Activated T-cell treated with anti-CD3 and anti-CD28 coated beads for 4 hours (primary cell): ENCODE results near the gene CYB561A3.
"Not testable (repeated sequence)": the region's sequence is repeated elsewhere in the genome, so short reads cannot be mapped to it uniquely, and the experiment has no call there.

Experiments used
- DNase-seq: peaks from one replicate; pipeline ENCODE4 v3.0.0-alpha.2; 2020

Gene CYB561A3, protein sequence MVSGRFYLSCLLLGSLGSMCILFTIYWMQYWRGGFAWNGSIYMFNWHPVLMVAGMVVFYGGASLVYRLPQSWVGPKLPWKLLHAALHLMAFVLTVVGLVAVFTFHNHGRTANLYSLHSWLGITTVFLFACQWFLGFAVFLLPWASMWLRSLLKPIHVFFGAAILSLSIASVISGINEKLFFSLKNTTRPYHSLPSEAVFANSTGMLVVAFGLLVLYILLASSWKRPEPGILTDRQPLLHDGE

DNA sequence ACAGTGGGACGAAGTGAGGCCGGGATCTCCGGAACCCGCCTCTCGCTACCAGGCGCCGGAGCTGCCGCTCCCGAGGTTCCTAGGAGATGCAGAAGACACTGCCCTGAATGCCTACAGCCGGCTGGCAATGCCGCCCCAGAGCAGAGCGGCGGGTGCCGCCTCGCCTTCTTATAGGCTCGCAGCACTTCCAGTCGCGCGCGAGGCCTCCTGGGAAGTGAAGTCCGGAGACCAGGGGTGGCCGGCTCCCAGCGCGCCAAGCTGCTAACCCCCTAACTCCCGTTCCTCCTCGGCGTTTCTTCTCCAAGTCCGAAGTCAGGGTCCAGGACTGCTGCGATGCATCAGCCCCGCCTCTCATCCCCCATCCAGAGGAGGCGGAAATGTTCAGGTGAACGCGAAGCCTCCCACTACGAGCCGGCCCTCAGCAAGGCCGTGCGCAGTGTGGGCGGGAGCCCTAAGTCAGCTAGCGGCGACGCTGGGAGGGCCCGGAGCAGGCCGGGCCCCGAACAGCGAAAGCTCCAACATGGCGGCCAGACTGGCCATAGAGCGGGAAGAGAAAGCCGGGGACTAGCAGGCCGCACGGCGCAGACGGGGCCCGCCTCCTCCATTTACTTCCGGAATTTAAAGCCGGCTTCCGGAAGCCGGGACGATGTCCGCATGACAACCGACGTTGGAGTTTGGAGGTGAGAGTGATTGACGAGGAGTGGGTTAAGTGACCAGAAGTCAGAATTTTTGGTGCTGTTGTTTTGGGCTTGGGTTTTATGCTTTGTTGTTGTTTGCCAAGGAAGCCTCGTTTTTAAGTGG lies at the start of gene CYB561A3, which contains the start of gene TMEM138:
Gene CYB561A3, minus strand, starts transcription at position 142 of the 801 bp plus-strand sequence. CDS start 5,169 bp downstream, outside the sequence.
Gene TMEM138, plus strand, starts transcription at position 634 of the 801 bp plus-strand sequence. CDS start 2,017 bp downstream, outside the sequence.
- peak; percentile 73 for DNase-seq

DNA sequence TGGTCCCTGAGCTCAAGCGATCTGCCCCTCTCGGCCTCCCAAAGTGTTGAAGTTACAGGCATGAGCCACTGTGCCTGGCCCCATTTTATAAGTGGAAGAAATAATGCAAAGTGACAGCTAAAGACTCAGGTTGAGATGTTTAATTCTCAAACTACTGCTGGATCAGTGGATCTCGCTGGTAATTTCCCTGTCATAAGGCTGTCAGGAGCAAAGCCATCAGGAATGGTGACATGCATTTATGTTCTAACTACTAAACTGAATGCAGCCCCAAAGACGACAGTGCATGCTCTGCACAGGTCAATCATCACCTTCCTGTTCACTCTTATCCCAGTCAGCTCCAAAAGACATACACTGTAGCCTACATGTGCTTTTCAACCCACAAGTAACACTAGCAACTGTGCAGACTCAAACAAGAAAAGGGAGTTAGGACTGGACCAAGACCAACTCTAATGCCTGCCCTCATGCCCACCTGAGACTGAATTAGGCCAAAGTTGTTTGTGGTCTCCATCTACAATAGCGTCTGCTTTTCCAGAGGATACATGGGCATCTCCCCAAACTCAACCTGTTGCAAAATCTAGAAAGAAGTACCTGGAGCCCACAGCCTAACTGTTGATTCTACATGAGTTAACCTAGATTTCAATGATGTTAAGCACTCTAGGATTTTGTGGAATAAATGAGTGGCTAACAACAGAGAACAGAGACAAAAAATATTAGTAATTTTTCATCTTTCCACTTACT lies 45.5 kb upstream of the CYB561A3 start:
- no peak for DNase-seq

DNA sequence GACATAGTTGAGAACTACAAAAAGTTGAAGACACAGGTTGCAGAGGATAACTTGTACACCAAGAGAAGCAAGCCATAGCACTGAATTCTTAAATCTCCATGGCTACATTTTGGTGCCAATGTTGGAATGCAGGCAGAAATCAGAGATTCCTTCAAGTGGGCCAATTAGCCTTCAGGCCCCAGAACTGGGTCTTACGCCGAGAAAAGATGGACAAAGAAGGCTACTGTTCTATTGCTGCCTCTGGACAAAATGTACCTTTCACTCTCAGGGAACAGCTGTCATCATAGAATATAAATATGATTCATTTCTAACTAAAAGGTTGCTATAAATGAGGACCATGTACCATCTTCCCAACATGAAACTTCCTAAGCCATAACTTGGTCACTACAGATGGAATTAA lies 44.4 kb upstream of the CYB561A3 start:
- DNase-seq: no peak

DNA sequence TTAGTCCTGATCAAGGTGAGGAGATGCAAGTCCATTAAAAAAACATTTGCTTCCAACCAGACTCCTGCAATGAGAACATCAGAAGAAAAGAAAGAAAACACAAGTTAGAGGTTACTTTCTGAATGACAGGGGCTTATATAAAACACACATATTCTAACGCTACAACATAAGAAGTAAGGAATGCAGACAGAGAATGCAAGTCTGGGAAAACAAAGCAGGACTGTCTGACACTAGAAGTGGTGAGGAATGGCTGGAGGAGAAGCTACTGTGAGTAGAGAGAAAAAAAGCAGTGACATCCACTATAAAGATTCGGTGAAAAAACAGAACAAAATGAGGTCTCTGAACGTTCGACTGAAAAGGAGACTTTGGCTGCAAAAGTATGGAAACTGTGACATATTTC lies 43.0 kb upstream of the CYB561A3 start:
- DNase-seq: no peak

DNA sequence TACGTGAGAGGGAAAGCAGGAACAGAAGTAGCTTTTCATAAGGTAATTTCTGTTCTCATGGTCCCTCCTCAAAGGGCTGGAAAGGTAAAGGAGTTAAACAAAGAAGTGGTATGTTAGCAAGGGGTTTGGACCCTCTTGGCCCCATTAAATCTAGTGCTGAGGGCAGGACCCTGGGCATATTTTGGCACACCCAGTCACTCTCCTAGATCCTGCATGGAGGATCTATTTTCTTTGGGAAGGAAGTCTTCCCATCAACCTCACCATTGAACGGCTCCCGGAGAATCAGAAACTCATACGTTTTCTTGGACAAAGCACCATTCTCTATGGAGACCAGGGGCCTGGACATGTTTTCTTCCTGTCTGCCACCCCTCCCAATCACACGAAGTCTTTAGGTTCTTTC lies 42.4 kb upstream of the CYB561A3 start:
- DNase-seq: no peak

DNA sequence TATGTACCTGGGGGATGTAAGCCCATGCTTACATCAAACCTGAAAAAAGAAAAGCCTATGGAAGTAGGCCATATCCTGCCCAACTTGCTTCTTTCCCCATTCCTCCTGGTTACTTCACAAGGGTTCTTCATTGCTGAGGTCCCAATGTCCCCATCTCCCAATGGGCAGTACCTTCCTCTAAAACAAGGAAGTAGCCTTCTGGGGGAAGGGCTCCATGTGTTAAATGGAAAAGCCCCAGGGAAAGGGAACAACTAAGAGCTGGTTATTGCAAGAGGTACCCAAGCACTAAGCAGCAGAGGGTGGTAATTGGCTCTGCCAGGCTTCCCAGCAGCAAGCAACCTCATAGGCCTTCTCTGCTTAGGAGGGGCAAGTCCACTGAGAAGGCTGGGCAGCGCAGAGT lies 42.0 kb upstream of the CYB561A3 start:
- no peak for DNase-seq

DNA sequence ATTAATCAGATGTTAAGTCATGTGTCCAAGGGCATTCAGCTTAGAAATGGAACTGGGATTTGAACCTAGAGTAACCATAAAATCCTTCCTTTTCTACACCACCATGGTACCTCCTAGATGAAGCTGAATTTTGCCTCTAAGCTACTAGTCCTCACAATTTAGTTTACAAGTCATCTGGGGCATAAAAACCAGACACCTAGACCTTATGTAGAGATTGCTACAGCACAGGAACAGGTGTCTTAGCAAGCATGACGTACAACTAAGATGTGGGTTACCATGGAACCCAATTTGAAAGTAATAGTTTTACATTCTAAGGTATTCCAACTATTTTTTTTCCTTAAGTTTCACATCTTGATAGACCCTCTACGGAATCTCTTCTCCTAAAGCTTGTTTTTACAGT lies 39.9 kb upstream of the CYB561A3 start:
- DNase-seq: no peak

DNA sequence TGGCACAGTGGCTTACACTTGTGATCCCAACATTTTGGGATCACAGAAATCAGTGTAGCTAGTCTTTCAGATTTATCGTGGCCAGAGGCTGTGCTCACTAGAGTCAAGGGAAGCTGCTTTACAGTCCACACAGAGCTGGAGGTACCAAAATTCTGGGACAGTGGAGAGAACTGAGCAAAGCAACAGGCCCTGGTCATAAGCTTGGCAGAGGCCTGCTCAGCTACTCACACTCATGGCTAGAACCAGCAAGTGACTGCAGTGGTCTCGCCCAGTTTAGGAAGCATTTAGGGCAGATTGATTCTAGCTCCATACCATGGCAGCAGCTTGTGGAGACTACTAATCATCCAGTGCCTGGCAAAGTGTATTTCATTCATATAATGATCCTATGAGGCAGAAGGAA lies 39.5 kb upstream of the CYB561A3 start:
- no peak for DNase-seq

DNA sequence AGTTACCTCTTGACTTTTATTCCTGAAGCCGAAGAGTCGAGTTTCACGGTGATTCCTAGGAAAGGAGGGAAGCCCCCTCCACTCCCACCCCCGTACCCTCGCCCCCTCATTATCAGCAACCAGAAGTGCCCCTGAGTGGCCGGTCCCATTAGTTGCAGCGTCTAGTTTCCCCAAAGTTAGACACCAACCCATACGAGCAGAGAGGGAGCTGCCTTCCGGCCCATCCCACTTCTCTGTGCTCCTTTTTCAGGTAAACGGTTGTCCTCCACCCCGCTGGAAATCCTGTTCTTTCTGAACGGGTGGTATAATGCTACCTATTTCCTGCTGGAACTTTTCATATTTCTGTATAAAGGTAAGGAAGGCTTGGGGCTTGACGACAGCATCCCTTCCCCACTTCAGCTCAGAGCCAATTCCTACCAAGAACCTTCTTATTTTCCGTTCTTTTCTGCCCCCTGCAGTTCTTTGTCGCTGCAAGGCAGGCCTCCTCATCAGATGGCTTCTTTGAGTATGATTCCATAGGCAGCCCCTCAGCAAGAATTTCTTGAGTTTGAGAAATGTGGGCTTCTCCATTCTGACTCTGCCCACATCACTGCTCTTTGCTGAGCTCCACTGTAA lies 31.4 kb upstream of the CYB561A3 start:
- no peak for DNase-seq

DNA sequence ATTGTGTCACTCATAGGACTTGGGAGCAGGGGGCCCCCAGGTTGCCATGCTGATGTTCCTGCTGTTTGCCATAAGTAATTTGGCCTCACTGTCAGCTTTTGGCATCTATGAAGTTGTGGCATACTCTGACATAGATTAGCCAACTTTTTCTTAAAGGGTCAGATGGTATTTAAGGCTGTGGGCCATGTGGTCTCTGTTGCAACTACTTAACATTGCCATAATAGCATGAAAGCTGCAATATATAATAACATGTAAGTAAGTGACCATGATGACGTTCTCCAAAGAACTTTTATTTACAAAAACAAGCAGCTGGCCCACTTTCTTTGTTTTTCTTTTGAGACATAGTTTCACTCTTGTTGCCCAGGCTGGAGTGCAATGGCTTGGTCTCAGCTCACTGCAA lies 28.5 kb upstream of the CYB561A3 start:
- DNase-seq: no peak

DNA sequence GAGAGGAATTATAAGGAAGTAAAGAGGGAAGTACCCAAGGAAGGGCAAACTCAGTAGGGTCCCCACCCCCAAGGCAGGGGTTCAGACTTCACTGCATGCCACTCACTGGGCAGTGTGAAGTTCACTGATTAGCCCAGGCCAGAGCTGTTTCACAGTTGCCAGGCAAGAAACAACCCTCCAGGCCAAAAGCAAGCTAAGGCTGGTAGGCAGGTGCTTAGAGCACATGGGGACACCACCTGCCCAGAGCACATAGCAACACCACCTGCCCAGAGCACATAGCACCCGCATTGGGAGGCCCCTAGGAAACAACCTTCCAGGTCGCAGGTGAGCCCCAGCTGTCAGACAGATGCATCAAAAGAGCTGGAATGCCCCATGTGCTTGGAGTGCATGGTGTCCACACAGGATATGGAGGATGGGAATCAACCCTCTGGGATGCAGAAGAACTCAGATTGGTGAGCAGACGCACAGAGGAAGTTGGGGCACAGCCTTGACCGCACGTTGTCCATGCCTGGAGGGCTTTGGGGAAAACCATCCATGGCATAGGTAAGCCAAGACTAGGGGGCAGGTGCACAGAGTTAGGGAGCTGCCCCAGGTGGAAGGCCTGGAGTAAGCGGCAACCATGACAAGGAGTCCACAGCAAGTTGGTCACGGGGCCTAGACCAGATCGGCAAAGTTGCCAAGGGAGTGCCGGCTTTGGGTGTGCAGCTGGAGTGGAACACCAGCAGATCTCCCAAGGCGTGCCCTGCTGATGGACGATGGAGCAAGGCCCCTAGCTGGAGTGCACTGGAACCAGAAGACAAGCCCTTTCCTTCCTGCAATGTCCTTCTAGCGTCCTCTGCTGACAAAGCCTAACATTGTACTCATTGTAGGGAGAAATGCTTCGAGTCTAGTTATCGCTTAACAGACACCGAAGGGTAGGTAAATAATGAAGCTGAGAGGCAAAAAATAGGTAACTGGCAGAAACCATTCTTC lies 22.9 kb upstream of the CYB561A3 start:
- DNase-seq: no peak

DNA sequence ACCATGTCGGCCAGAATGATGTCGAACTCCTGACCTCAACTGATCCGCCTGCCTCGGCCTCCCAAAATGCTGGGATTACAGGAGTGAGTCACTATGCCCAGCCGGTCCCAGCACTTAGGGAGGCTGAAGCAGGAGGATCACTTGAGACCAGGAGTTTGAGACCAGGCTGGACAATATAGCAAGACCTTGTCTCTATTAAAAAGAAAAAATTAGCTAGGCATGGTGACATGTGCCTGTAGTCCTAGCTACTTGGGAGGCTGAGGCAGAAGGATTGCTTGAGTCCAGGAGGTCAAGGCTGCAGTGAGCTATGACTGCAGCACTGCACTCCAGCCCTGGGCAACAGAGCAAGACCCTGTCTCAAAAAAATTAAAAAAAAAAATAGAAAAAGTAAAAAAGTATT lies 22.2 kb upstream of the CYB561A3 start:
- not testable (repeated sequence) for DNase-seq

DNA sequence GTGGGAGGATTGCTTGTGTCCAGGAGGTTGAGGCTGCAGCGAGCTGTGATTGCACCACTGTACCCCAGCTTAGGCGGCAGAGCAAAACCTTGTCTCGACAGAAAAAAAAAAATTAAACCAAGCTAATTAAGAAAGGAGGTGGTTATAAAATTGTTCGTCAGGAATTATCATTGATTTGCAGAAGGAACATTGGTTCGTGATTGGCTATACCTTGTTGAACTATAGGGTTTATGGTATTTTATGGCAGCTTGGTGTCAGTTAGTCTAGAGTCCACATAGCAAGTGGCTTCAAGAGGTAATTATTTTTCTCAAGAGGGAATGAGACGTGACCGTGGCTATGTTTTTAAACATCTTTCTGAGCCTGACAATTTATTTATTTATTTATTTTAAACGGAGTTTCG lies 19.2 kb upstream of the CYB561A3 start:
- no peak for DNase-seq

DNA sequence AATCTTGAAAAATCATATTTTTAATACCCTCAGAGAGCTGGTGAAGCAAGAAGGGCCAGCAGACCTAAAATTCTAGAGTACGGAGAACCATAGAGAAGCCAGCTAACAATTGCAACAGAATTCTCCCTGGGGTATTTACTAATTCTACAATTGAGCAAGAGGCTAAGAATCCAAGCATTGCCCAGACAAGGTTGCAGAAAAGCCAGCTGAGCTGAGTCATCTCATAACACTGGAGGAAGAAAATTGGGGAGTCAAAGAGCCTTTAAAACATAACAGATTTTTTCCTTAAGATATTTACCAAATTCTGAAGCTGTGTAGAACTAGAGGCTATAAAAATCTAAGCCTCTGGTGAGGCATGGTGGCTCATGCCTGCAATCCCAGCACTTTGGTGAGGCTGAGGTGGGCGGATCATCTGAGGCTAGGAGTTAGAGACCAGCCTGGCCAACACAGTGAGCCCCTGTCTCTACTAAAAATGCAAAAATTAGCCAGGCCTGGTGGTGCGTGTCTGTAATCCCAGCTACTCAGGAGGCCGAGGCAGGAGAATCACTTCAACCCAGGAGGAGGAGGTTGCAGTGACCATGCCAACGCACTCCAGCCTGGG lies 17.1 kb upstream of the CYB561A3 start:
- no peak for DNase-seq

DNA sequence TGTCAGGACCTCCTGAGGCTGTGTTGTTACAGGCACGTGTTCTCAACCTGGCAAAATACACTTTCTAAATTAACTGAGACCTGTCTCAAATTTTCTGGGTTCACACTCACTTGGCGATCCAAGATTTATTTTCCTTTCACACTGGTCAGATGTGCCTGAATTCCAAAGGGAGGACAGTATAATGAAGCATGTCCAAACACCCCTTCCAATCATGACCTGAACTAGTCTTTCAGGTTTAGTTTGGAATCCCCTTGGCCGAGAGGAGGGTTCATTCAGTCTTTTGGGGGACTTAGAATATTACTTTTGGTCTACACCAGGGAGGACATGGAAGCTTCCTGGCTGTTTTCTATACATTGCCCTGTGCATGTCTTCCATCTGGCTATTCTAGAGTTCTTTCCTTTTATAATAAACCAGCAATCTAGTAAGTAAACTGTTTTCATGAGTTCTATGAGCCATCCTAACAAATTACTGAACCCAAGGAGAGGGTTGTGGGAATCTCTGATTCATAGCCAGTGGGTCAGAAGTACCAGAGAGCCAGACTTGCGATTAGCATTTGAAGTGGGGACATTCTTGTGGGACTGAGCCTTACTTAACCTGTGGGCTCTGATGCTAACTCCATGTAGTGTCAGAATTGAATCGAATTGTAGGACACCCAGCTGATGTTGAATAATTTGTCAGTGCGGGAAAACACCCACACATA lies 15.9 kb upstream of the CYB561A3 start:
- DNase-seq: no peak

DNA sequence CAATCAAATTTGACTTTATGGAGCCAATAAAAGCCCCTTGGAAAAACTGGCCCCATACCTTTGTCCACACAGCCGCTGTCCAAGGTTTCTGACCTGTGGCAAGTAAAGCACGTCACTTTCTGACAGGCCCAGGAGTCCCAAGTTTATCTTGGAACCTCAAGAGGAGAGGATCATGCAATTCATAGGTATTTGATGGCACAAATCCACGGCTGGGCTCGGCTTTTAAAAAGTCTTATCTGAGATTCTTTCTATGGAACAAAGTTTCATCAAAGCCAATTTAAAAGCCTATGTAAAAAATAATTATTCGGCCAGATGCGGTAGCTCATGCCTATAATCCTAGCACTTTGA lies 14.1 kb upstream of the CYB561A3 start:
- DNase-seq: no peak

DNA sequence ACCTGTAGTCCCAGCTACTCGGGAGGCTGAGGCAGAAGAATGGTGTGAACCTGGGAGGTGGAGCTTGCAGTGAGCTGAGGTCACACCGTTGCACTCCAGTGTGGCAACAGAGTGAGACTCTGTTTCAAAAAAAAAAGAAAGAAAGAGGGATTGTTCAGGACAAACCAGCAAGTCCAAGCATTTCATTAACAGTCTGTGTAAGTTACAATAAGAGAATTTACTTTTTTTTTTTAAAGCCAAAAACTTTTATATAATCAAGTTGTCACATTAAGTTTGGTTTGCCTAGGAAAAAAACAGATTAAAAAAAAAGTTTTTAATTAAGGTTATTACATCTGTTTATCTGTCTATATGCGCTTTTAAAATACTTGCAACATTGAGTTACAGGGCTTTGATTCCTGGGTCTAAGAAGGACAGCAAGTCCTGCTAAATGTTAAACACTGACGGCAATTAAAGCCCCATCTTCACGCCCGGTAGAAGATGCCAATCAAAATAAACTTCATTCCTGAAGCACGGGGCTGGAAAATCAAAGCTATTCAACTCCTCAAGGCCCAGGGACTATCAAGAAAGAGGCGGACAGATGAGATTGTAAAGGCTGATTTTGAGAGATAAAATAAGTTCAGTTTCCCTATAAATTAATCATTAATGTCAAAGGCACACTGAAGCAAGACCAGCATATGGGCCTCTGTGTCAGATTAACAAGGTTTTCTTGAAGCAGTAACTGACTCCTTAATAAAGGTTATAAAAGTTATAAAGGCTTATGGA lies 11.2 kb upstream of the CYB561A3 start:
- no peak for DNase-seq

DNA sequence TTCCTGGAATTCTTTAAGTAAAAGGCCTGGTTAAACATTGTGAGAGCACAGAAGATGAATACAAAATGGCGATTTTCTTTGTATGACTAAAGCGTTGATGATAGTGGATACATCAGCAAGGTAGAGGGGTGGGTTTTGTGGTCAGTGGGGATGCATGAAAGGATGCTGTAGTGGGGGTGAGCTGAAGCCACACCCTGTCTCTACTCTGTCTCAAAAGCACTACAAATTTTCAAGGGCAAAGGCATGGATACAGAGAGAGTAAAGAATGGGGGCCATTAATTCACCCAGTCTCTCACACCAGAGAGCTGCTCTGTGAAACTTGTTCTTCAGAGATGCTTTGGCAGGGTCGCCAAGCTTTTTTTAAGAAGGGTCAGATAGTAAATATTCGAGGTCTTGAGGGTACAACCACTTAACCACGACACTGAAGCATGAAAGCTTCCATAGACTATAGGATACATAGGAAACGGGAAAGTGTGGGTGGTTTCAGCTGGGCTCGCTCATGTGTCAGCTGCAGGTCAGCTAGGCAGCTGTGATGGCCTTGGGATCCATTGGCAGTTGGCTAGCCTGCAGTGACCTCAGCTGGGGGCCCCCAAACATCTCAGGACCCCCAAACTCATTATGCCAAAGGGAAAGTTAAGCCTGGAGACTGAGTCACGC lies 8.8 kb upstream of the CYB561A3 start:
- no peak for DNase-seq
